Fibroblast of lung (primary cell): Measurements from ENCODE around the gene CLMP.
"Not testable (repeated sequence)": the region's sequence is repeated elsewhere in the genome, so short reads cannot be mapped to it uniquely, and the experiment has no call there.

Source experiments
- EZH2 ChIP-seq: IDR thresholded peaks from 2 replicates; pipeline ENCODE4 v1.5.1; 2012; ENCODE audit warnings: low read length, control low read depth, mild to moderate bottlenecking; ENCODE audit errors: missing control alignments
- TF ChIP-seq, protein P1 (sequence below), 2 donors: IDR thresholded peaks in 1 of 2; conservative IDR thresholded peaks in 1 of 2; 1 replicate in 1 of 2; 2 replicates in 1 of 2; pipeline ENCODE4 v1.5.1; 2011 to 2012; ENCODE audit warnings: low read length in 2 of 2, control low read depth in 1 of 2, inconsistent platforms in 1 of 2, low read depth in 1 of 2, mild to moderate bottlenecking in 1 of 2

DNA sequence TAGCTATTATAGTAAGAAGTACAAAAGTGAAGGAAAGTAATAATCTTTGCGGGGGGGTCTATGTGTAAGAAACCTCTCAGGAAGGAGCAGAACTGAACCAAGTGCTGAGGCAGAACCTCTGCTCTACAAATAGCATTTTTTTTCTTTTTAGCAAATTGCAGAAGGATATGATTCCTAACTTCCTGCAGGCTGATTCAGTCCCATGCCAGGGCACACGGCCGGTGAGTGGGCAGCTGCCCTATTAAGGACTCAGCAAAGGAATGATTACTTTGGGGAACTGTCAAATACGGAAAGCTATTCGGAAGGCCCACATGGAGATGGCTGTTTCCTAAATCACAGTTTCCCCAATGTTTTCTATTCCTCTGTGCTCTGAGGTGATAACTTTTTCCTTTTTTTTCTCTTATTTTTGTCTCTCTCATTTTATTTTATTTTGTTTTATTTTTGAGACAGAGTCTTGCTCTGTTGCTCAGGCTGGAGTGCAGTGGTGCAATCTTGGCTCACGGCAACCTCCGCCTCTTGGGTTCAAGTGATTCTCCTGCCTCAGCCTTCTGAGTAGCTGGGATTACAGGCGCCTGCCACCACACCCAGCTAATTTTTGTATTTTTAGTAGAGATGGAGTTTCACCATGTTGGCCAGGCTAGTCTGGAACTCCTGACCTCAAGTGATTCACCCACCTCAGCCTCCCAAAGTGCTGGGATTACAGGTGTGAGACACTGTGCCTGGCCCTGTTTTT is 62.8 kb downstream of the CLMP start:
- TF ChIP-seq, protein P1, sequence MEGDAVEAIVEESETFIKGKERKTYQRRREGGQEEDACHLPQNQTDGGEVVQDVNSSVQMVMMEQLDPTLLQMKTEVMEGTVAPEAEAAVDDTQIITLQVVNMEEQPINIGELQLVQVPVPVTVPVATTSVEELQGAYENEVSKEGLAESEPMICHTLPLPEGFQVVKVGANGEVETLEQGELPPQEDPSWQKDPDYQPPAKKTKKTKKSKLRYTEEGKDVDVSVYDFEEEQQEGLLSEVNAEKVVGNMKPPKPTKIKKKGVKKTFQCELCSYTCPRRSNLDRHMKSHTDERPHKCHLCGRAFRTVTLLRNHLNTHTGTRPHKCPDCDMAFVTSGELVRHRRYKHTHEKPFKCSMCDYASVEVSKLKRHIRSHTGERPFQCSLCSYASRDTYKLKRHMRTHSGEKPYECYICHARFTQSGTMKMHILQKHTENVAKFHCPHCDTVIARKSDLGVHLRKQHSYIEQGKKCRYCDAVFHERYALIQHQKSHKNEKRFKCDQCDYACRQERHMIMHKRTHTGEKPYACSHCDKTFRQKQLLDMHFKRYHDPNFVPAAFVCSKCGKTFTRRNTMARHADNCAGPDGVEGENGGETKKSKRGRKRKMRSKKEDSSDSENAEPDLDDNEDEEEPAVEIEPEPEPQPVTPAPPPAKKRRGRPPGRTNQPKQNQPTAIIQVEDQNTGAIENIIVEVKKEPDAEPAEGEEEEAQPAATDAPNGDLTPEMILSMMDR (conservative IDR thresholded peaks at IDR 0.05 in 1 of 2, IDR thresholded peaks at IDR 0.05 in 1 of 2; ENCODE audit: low read depth in 1 of 2, low read length in 2 of 2): not testable (repeated sequence)
- not testable (repeated sequence) for TF ChIP-seq EZH2
